IPS-18c (cell line): ENCODE measurements around the gene NIM1K.
A peak's percentile ranks its signal among the peaks of the same experiment; 100 is the strongest.
"Not testable (repeated sequence)": the region's sequence is repeated elsewhere in the genome, so short reads cannot be mapped to it uniquely, and the experiment has no call there.

Source experiments
- H3K4me3 ChIP-seq: 2 replicates; pipeline ENCODE4 v1.7.0; 2013; ENCODE audit warnings: low read depth, mild to moderate bottlenecking, low read length, moderate library complexity; ENCODE audit not compliant: insufficient read depth
- H3K9me3 ChIP-seq: one replicate; pipeline ENCODE4 v1.6.1; 2013; ENCODE audit warnings: mild to moderate bottlenecking, low read length, moderate library complexity; ENCODE audit not compliant: control insufficient read depth, insufficient read depth

Gene NIM1K

DNA sequence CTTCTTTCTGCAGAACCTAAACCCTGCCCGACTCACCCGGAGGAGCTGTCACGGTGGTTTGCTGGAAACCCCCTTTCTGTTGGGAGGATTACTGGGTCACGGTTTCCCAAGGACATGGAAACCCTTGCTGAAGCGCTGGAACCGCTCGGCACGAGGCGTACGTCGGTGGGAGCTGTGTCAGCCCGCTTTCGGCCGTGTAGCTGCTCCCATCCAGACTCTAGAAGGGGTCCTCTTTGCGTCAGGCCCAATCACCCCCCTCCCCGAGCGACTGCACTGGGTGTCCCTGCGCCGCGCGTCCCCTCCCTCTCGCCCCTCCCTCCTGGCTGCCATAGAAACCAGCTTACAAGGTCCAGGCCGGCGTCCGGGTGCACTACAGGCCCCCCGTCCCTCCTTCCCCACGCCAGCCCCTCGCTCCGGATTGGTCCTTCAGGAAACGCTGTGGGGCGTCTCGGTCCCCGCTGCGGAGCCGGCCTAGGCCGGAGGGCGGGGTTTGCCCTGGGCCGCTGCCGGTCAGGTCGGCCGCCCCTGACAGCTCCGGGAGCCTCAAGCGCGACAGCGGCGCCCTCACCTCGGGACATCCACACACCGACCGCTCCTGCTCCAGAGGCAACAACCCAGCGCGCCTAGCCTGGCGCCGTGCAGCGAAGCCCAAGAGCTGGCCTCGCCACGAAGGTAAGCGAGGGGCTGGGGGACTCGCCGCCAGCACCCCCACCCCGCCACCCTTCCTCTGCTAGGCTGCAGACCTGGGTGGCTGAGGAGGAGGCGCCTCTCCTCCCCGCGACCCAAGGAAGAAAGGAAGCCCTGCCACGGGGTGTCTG lies at the start of gene NIM1K:
TSS of gene NIM1K (plus strand) at position 486 of the 818 bp plus-strand sequence. CDS start 53,551 bp downstream, outside the sequence.
- Histone ChIP-seq H3K4me3 (peak within 1 kb of the TSS; percentile 66), H3K9me3 (no peaks in the 10 kb centered on the region)

DNA sequence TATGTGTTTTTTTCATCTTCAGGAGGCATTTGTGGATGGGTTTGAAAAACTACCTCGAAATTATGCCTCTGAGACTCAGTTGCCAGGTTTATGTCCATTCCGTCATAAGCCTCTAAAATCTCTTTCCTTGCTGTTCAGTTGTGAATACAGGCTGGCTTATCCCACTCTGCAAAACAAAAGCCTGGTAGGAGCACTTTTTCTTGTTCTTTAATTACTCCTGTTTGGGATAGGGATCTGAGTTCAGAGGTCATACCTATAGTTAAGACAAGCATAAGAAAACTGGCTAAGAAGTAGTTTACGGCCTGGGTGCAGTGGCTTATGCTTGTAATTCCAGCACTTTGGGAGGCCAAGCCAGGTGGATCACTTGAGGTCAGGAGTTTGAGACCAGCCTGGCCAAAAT lies 47.0 kb upstream of the NIM1K start:
- Histone ChIP-seq H3K4me3 (no peak overlapping the region), H3K9me3 (no peaks in the 10 kb centered on the region)

DNA sequence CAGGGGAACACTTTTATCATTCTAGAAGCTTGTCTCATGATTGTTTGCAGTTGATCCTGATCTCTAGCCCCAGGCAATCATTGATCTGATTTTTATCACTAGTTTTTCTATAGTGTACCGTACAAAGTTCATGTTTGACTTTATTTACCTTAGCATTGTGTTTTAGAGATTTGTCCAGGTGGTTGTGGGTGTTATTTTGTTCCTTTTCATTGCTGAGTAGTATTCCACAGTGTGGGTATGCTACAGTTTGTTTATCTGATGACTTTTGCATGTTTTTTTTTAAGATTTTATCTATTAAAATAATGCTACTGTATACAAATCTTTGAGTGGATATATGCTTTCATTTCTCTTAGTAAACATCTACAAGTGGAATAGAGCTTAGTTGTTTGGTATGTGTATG lies 45.1 kb upstream of the NIM1K start:
- no peaks in the 10 kb centered on the region for H3K9me3 ChIP-seq
- no peak overlapping the region for H3K4me3 ChIP-seq

DNA sequence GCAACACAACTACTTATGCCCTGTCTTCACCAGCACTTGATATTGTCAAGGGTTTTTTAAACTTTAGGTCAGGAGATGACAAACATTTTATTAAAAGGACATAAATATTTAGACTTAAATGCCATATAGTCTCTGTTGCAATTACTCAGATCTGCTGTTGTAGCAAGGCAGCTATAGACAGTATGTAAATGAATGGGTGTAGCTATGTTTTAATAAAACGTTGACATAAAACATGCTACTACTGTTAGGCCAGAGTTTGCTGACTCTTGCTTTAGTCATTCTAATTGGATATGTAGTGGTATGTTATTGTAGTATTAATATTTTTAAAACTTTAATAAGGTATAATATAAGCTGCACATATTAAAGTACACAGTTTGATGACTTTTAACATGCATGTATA lies 43.6 kb upstream of the NIM1K start:
- H3K9me3 ChIP-seq, result no peaks in the 10 kb centered on the region
- H3K4me3 ChIP-seq, result no peak overlapping the region

DNA sequence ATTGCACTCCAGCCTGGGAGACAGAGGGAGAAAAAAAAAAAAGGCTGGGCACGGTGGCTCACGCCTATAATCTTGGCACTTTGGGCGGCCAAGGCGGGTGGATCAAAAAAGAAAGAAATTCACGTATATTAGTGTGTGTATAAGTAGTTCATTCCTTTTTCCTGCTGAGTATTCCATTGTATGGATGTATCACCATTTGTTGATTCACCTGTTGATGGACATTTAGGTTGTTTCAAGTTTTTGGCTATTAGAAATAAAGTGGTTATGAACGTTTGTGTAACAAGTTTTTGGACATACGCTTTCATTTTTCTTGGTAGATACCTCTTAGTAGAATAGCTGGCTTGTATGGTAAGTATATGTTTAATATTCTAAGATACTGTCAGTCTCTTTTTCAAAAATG lies 42.8 kb upstream of the NIM1K start:
- no peaks in the 10 kb centered on the region for H3K9me3 ChIP-seq
- no peak overlapping the region for H3K4me3 ChIP-seq

DNA sequence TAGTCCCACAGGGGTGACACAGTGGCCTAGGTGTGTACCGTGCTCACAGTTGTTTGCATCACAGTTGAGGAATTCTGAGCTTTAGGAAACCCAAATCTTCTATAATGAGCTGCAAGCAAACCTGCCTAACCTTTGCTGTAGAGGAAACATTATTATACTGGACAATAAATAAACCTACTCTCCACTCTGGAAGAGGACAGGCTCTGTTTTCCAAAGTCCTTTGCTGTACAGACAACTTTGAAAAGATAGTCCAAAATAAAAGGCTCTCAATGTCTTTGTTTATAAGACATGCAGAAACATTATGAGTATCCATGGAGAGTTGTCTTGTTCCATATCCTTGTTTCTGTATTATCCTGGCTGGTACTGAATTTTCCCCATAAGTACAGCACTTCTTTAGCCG lies 42.0 kb upstream of the NIM1K start:
- H3K4me3 ChIP-seq, result no peak overlapping the region
- no peaks in the 10 kb centered on the region for H3K9me3 ChIP-seq

DNA sequence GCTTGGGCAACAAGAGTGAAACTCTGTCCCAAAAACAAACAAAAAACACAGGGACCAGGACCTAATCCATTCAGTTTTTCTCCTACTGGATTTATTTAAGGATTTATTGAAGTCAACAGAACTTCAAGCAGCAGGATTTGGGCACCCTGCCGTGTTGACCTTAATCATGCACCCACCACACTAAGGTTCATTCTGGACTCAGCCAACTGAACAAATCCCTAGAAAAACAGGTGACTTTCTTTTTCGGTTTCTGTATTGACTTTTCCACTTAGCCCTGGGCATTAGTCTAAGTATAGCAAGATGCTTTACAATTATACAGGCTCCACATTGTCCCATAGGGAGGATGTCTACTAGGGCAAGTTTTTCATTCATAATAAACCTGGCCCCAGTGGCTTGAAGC lies 41.3 kb upstream of the NIM1K start:
- no peaks in the 10 kb centered on the region for H3K9me3 ChIP-seq
- no peak overlapping the region for H3K4me3 ChIP-seq

DNA sequence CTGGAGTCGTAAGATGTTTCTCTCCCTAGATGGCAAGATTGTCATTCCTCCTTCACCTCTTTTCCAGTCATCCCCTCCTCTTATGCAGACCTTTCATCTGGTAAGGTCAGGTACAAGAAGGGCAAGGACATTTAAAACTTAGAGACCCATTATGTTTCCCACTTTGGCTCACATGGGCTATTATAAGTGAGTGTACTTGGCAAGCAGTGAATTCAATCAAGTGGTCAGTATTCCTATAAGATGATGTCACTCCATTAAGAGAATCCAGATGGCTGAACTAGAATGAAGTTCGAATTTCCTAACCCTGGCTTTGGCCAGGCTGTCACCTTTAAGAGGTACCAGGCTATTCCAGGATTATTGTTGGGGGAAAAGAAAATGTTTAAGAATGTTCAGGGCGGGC lies 39.1 kb upstream of the NIM1K start:
- no peaks in the 10 kb centered on the region for H3K9me3 ChIP-seq
- H3K4me3 ChIP-seq, result no peak overlapping the region

DNA sequence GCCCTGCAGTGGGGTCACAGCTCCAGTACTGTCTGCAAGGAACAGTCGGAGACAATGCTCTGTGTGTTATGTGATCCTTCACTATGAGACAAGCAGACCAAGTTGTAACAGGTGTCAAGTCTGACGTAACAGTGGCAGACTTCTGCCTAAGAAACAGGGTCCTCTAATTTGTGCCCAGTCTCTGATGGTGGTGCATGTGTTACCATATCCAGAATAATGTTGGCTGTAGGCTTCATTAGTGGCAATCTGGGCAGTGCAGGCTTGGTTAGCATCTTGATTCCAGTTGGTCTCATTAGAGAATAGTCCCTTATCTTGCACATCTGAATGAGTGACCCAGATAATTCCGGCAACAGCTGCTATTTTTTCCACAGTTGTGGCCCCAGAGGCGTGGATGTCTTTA lies 37.6 kb upstream of the NIM1K start:
- no peaks in the 10 kb centered on the region for H3K9me3 ChIP-seq
- no peak overlapping the region for H3K4me3 ChIP-seq

DNA sequence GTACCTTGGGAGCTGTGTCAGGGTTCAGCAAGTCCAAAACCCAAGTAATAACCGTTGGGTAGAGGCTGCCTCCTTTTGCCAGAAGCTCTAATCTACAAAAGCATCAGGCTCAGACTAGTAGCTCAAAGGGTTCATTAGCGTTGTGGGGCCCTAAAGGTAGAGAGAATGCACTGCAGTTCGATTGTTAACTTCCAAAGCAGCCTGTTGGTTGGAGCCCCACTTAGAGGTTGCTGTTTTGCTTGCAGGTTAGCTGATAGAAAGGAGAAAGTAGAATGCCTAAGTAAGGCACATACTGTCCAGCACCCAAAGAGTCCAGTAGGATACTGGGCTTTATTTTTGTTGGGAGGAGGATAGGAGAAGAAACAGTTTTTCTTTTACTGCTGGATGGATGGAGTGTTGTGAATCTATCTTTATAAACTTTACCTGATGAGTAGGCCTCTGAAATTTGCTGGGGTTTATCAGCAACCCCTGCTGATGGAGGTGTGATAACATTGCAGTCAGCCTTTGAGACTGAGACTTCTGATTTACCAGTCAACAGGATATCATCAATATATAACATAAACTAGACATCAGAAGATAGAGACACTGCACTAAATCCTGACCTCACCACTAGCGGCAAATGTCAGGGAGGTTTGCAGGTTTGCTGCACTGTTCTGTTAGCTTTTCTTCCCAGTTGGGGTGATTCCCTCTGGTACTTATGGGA lies 36.5 kb upstream of the NIM1K start:
- Histone ChIP-seq H3K9me3 (no peaks in the 10 kb centered on the region), H3K4me3 (no peak overlapping the region)

DNA sequence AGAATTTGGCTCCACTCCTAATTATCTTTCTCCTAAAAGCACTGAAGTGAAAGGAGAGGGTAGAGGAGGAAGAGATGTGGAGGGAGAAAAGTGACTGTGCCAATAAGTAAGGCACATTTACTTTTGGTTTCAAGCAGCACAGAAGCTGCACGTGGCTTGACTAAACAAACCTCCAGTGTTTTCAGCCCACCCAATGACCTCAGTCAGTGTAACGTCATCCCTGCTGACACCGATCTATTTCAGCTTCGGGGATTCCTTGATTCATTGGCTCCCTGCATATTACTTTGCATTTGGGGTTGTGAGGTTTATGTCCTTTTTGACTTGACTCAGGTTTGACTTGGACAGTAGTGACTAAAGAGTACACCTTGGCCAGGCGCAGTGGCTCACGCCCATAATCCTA lies 35.6 kb upstream of the NIM1K start:
- no peaks in the 10 kb centered on the region for H3K9me3 ChIP-seq
- no peak overlapping the region for H3K4me3 ChIP-seq

DNA sequence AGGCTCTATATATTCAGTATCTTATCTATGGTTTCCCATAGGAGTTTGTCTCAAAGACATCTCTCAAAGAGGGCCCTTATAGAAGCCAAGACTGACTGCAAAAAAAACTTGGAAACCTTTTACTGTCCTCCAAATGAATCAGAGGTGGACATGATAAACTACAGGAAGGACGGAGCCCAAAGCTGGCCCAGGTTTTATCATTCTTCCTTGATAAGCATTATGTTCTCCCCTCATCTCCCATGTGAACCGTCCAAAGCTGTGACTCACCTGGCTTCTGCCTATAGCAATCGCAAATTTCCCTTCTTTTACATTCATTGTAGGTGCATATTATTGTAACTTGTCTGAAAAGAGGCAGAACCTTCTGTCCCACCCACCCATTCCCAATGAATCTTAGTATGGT lies 35.0 kb upstream of the NIM1K start:
- Histone ChIP-seq H3K4me3 (no peak overlapping the region), H3K9me3 (no peaks in the 10 kb centered on the region)

DNA sequence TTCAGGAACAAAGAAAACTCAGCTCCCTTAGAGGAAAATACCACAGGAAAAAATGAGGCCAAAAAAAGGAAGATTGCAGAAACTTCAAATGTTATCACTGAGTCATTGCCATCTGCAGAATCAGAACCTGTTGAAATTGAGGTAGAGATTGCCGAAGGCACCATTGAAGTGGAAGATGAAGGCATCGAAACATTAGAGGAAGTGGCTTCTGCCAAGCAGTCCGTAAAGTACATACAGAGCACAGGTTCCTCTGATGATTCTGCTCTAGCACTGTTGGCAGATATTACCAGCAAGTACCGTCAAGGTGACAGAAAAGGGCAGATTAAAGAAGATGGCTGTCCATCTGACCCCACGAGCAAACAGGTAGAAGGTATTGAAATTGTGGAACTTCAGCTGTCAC lies 30.8 kb upstream of the NIM1K start:
- Histone ChIP-seq H3K4me3 (no peak overlapping the region), H3K9me3 (no peaks in the 10 kb centered on the region)

DNA sequence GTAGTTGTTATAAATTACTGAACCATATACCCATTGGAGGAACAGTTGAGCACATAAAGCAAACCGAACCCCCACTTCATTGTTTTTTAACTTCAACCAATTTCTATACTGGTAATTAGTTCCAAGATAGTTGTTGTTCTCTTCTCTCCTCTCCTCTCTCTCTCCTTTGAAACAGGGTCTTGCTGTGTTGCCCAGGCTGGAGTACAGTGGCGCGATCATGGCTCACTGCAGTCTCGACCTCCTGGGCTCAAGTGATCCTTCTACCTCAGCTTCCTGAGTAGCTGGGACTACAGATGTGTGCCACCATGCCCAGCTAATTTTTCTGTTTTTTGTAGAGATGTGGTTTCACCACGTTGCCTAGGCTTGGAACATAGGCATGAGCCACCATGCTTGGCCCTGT lies 27.2 kb upstream of the NIM1K start:
- not testable (repeated sequence) for H3K9me3 ChIP-seq, H3K4me3 ChIP-seq

DNA sequence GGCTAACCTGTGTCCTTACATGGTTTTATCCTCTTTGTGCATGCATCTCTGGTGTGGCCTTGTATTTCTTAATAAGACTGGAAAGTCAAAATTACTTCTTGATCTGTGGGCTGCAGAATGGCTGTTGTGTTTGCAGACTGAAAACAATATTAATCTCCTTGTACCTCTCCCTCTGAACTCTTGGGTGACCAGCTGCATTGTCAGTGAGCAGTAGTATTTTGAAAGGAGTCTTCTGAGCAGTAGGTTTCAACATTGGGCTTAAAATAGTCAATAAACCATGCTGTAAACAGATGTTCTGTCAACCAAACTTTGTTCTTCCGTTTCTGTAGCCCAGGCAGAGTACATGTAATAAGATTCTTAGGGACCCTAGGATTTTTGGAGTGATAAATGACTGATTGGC lies 26.7 kb upstream of the NIM1K start:
- Histone ChIP-seq H3K9me3 (no peaks in the 10 kb centered on the region), H3K4me3 (no peak overlapping the region)

DNA sequence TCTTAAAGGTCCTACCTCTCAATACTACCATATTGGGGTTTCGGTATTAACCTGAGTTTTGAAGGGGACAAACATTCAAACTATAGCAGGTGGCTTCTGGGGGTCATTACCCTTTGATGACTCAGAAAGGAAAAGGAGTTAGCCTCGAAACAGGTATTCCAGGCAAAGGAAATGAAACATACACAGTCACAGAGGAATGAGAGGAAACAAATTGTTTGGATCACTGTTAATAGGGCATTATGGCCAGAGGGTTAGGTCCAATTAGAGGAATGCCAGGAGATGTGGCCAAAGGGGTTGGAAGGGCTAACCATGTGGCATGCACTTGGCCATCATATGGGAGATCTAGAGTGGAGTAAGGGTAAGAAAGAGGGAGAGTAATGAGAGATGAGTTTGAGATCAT lies 23.9 kb upstream of the NIM1K start:
- no peaks in the 10 kb centered on the region for H3K9me3 ChIP-seq
- H3K4me3 ChIP-seq, result no peak overlapping the region

DNA sequence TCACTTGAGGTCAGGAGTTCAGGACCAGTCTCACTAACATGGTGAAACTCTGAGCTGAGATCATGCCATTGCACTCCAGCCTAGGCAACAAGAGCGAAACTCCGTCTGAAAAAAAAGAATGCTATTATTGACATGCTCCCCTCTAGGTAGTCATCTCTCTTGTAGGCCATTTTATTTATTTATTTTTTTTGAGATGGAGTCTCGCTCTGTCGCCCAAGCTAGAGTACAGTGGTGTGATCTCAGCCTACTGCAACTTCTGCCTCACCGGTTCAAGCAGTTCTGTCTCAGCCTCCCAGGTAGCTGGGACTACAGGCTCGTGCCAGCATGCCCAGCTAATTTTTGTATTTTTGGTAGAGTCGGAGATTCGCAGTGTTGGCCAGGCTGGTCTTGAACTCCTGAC lies 20.6 kb upstream of the NIM1K start:
- Histone ChIP-seq H3K9me3 (no peaks in the 10 kb centered on the region), H3K4me3 (no peak overlapping the region)

DNA sequence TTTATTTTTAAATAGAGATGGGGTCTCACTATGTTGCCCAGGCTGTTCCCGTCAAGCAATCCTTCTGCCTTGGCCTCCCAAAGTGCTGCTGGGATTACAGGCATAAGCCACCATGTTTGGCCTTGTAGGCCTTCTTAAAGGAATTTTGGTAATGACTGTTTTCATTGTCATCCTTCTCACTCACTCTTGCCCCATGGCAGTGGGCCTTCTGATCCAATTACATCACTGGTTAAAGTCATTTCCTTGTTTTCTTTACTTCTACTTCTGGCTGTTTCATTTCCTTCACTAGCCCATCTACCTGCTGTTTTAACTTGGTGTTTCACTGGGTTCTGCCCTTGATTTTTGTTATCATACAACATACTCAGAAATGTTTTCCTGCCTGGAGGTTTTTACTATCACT lies 20.1 kb upstream of the NIM1K start:
- Histone ChIP-seq H3K9me3 (no peaks in the 10 kb centered on the region), H3K4me3 (no peak overlapping the region)

DNA sequence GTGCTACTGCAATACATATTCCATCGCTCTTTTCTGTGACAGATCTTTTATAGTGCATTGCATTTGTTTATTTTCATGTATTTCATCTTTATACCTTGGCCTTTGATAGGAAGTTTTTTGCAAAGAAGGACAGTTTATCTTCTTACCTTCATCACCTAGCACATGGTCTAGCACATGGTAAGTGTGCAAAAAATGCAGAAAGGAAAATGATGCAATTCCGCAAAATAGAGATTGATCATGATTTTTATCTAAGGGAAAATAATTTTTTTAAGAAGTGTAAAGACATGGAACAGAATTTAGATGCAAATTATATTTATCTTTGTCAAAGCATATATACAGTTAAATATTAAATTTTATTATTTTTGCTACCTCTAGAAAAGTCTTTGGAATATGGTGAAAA lies 19.2 kb upstream of the NIM1K start:
- H3K4me3 ChIP-seq, result no peak overlapping the region

More for the DNA sequence above, 19.2 kb upstream of the NIM1K start:
- H3K9me3 ChIP-seq, result no peaks in the 10 kb centered on the region
